Kidney epithelial cell (primary cell): ENCODE data around the gene PRKCD. TPM values are rescaled to one million over a fixed set of nuclear protein-coding genes. Genes with fewer than 3 reads are reported as not detected.

Source experiments
- DNase-seq: peaks from one replicate; pipeline ENCODE4 v3.0.0-alpha.2; 2010; ENCODE audit warnings: low read depth
- H3K27me3 ChIP-seq: 2 replicates; pipeline ENCODE4 v1.6.0; 2011; ENCODE audit warnings: low read length; ENCODE audit not compliant: control insufficient read depth, insufficient read depth
- H3K36me3 ChIP-seq: 2 replicates; pipeline ENCODE4 v1.5.1; 2011; ENCODE audit warnings: low read length; ENCODE audit not compliant: control insufficient read depth, insufficient read depth
- H3K4me3 ChIP-seq: 2 replicates; pipeline ENCODE4 v1.5.1; 2011; ENCODE audit warnings: low read depth, mild to moderate bottlenecking, control low read depth, low read length
- CTCF ChIP-seq: IDR thresholded peaks from 2 replicates; pipeline ENCODE4 v1.5.1; 2011; ENCODE audit warnings: mild to moderate bottlenecking, moderate library complexity, low read length, control low read depth, inconsistent platforms; ENCODE audit not compliant: insufficient read depth, poor library complexity, severe bottlenecking
- total RNA-seq: library from RNA; depleted of rRNA; stranded (reverse); fragments of >200 nt; gene quantifications from 2 replicates; pipeline ENCODE4 v1.2.3, GENCODE V29; 2015

Gene PRKCD
- total RNA-seq, 1 donor from 2014 or later = 6.9 TPM

- DNase-seq = no peak
- Histone ChIP-seq H3K36me3 (peaks cover 2% of the 10 kb centered on the region), H3K4me3 (no peak overlapping the region), H3K27me3 (no peaks in the 10 kb centered on the region)
- no peak for TF ChIP-seq CTCF
These were observed 12.1 kb downstream of the PRKCD start for GRCh38 chr3:53173107-53173506.

- Histone ChIP-seq H3K4me3 (no peak overlapping the region), H3K36me3 (peaks cover 5% of the 10 kb centered on the region), H3K27me3 (no peaks in the 10 kb centered on the region)
- no peak for TF ChIP-seq CTCF
- DNase-seq = no peak
These were observed 13.6 kb downstream of the PRKCD start for GRCh38 chr3:53174346-53175250.

GRCh38 chr3:53175613-53176540 lies 14.9 kb downstream of the PRKCD start:
- DNase-seq = no peak
- Histone ChIP-seq H3K4me3 (no peak overlapping the region), H3K27me3 (no peaks in the 10 kb centered on the region), H3K36me3 (peaks cover 5% of the 10 kb centered on the region)
- no peak for TF ChIP-seq CTCF

- no peaks in the 10 kb centered on the region for H3K27me3 ChIP-seq
- no peak for TF ChIP-seq CTCF
- H3K36me3 ChIP-seq = peaks cover 5% of the 10 kb centered on the region
- H3K4me3 ChIP-seq = no peak overlapping the region
- no peak for DNase-seq
These were observed 17.2 kb downstream of the PRKCD start for GRCh38 chr3:53178246-53178645.

GRCh38 chr3:53179580-53179979 lies 18.6 kb downstream of the PRKCD start:
- H3K36me3 ChIP-seq = peaks cover 3% of the 10 kb centered on the region
- H3K27me3 ChIP-seq = no peaks in the 10 kb centered on the region
- TF ChIP-seq CTCF = no peak
- no peak for DNase-seq
- no peak overlapping the region for H3K4me3 ChIP-seq
